ENCODE data around the gene CNPY3. TPM values are rescaled to one million over a fixed set of nuclear protein-coding genes. Genes with fewer than 3 reads are reported as not detected.

Gene CNPY3
- total and polyA plus RNA-seq, 2 experiments from 2014 or later, result 71.8 to 137 TPM

DNA sequence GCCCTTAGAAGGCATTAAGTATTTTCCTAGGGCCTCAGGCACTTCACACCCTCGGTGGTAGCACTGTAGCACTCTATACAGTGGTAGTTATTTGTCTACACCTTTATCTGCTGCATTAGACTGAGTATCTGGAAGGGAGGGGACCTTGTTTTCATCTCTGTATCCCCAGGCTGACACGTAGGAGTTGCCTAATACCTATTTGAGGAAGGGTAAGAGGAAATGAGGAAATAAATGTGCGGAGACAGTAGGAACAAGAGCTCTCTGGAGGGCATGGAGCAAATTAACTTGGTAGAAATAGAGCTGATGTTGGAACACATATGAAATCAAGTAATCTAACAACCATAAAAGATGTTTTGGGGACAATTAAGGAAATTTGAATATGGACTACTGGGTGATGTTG is 3.9 kb downstream of the CNPY3 start:
- Histone ChIP-seq H3K36me3 (replicated peaks; ENCODE audit: insufficient read depth, low read depth) (no peaks in the 10 kb centered on the region), H3K27ac (no peak overlapping the region)

GRCh38 chr6:42935322-42935721 is 6.0 kb downstream of the CNPY3 start:
- H3K27ac ChIP-seq, result no peak overlapping the region
- H3K4me1 ChIP-seq (ENCODE audit: insufficient read depth), result peaks cover 10% of the 10 kb centered on the region
- H3K4me3 ChIP-seq, result no peak overlapping the region
- no peak for DNase-seq (ENCODE audit: low spot score)
- no peaks in the 10 kb centered on the region for H3K9me2 ChIP-seq (replicated peaks; ENCODE audit: insufficient read depth)
- H2AFZ ChIP-seq, result no peak overlapping the region
- TF ChIP-seq EZH2 (IDR thresholded peaks at IDR 0.05; ENCODE audit: borderline replicate concordance), result no peak
- TF ChIP-seq CTCF (IDR thresholded peaks at IDR 0.05; ENCODE audit: poor library complexity), result no peak
- TF ChIP-seq EZH2phosphoT487 (IDR thresholded peaks at IDR 0.05; ENCODE audit: low read depth, severe bottlenecking, unreplicated experiment), result no peak
- no peaks in the 10 kb centered on the region for H3K27me3 ChIP-seq
- H3K79me2 ChIP-seq, result peaks cover 62% of the 10 kb centered on the region
- H4K20me1 ChIP-seq (ENCODE audit: insufficient read depth, poor library complexity, severe bottlenecking), result no peaks in the 10 kb centered on the region
- no peaks in the 10 kb centered on the region for H3K9me3 ChIP-seq (ENCODE audit: low read depth)
- H3K4me2 ChIP-seq, result no peak overlapping the region
- H3K36me3 ChIP-seq (replicated peaks; ENCODE audit: insufficient read depth, low read depth), result no peaks in the 10 kb centered on the region
- WGBS (ENCODE audit: low lambda C conversion rate, missing lambda C conversion rate), result 98% methylated on average over 7 of the region's 7 CpGs

More for the DNA sequence above, 3.9 kb downstream of the CNPY3 start:
- Histone ChIP-seq H3K27me3 (no peaks in the 10 kb centered on the region), H3K9me2 (replicated peaks; ENCODE audit: insufficient read depth) (no peaks in the 10 kb centered on the region), H4K20me1 (ENCODE audit: insufficient read depth, poor library complexity, severe bottlenecking) (no peaks in the 10 kb centered on the region), H3K4me1 (ENCODE audit: insufficient read depth) (peaks cover 14% of the 10 kb centered on the region), H3K79me2 (peaks cover 62% of the 10 kb centered on the region), H2AFZ (no peak overlapping the region), H3K9me3 (ENCODE audit: low read depth) (no peaks in the 10 kb centered on the region), H3K4me2 (no peak overlapping the region), H3K4me3 (no peak overlapping the region)
- no peak for TF ChIP-seq EZH2phosphoT487 (IDR thresholded peaks at IDR 0.05; ENCODE audit: low read depth, severe bottlenecking, unreplicated experiment)
- TF ChIP-seq EZH2 (IDR thresholded peaks at IDR 0.05; ENCODE audit: borderline replicate concordance), result no peak
- no peak for TF ChIP-seq CTCF (IDR thresholded peaks at IDR 0.05; ENCODE audit: poor library complexity)
- no peak for DNase-seq (ENCODE audit: low spot score)
- 49% methylated on average over 3 of the region's 3 CpGs for WGBS (ENCODE audit: low lambda C conversion rate, missing lambda C conversion rate)

GRCh38 chr6:42936398-42936797 is 7.1 kb downstream of the CNPY3 start:
- Histone ChIP-seq H3K4me3 (no peak overlapping the region), H3K27me3 (no peaks in the 10 kb centered on the region), H3K4me1 (ENCODE audit: insufficient read depth) (peaks cover 2% of the 10 kb centered on the region), H3K27ac (no peak overlapping the region), H4K20me1 (ENCODE audit: insufficient read depth, poor library complexity, severe bottlenecking) (no peaks in the 10 kb centered on the region), H3K9me3 (ENCODE audit: low read depth) (no peaks in the 10 kb centered on the region), H3K36me3 (replicated peaks; ENCODE audit: insufficient read depth, low read depth) (no peaks in the 10 kb centered on the region), H2AFZ (no peak overlapping the region), H3K79me2 (peaks cover 53% of the 10 kb centered on the region), H3K4me2 (no peak overlapping the region), H3K9me2 (replicated peaks; ENCODE audit: insufficient read depth) (no peaks in the 10 kb centered on the region)
- 95% methylated on average over 11 of the region's 11 CpGs for WGBS (ENCODE audit: low lambda C conversion rate, missing lambda C conversion rate)
- DNase-seq (ENCODE audit: low spot score), result no peak
- TF ChIP-seq CTCF (IDR thresholded peaks at IDR 0.05; ENCODE audit: poor library complexity), result no peak
- TF ChIP-seq EZH2phosphoT487 (IDR thresholded peaks at IDR 0.05; ENCODE audit: low read depth, severe bottlenecking, unreplicated experiment), result no peak
- no peak for TF ChIP-seq EZH2 (IDR thresholded peaks at IDR 0.05; ENCODE audit: borderline replicate concordance)

All from hepatocyte (in vitro differentiated cells).